Measurements from ENCODE around the gene PLCD1.

DNA sequence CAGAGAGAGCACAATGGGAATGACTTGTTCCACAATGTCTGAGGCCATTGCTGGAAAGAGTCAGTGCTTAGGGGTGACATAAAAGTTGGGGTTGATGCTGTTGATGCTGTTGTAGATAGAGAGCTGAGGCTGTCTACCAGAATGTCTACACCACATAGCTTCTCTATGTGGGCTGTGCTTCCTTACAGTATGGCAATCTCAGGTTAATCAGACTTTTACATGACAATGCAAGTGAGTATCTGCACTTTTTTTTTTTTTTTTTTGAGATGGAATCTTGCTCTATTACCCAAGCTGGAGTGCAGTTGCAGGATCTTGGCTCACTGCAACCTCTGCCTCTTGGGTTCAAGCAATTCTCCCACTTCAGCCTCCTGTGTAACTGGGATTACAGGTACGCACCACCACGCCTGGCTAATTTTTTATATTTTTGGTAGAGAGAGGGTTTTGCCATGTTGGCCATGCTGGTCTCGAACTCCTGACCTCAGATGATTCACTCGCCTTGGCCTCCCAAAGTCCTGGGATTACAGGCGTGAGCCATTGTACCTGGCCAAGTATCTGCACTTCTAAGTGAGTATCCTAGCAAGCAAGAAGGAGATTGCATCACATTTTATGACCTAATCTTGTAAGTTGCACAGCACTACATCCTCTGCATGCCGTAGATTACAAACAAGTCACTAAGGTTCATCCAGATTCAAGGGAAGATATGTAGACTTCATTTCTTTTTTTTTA lies 38.2 kb upstream of the PLCD1 start:
- TF ChIP-seq FOXK2 (IDR thresholded peaks at IDR 0.05) (no peak), RFX3 (CRISPR knock-in tag; IDR thresholded peaks at IDR 0.05) (no peak), ZNF17 (CRISPR knock-in tag; IDR thresholded peaks at IDR 0.05) (no peak)

Data from HepG2 (cell line).